Hippocampal formation (tissue), 2 donors: ENCODE measurements around the gene AVPR1B.

Experiments
- DNase-seq, 2 donors: peaks; one replicate each; lab custom pipeline; 2025; lab: John Stamatoyannopoulos, UW

The AVPR1B gene, protein sequence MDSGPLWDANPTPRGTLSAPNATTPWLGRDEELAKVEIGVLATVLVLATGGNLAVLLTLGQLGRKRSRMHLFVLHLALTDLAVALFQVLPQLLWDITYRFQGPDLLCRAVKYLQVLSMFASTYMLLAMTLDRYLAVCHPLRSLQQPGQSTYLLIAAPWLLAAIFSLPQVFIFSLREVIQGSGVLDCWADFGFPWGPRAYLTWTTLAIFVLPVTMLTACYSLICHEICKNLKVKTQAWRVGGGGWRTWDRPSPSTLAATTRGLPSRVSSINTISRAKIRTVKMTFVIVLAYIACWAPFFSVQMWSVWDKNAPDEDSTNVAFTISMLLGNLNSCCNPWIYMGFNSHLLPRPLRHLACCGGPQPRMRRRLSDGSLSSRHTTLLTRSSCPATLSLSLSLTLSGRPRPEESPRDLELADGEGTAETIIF

DNA sequence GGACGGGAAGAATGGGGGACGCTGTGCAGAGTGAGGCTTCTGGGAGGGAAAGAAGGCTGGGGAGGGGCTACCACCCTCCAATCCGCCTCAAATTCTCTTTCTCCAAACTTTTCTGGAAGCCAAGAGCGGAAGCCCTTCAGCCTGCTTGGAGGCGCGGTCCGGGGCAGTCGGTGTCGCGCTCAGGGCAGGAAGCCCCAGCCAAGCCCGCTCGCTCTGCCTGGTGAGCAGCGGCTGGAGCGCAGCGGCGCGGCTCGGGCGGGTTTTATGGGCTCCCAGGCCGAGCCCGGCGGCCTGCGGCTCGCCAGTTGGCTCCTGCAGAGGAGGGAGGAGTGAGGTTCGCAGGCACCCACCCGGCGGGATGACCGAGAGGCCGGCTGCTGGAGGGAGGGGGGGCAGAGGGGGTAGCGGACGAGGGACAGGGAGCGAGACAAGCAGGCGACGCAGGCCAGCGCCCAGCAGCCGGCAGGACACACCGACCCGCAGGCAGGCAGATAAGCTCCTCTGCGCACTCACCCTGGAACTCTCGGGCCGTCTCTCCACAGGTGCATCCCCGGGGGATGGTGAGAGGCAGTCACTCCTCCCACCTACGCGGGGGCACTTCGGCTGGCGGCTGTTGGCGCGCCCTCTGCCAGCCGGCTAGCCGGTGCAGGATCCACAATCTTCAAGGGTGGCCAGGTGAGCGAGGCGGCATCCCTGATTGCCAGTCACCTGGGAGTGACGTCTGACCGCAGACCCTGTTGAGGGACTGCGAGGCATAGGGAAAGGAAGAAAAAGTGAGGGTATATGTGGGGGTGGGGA, at the start of gene AVPR1B:
Gene AVPR1B (minus strand): TSS at position 238 of the 798 bp plus-strand sequence. CDS start 498 bp downstream, outside the sequence.
- DNase-seq, result peak in 1 of 2 donors; percentile 12

DNA sequence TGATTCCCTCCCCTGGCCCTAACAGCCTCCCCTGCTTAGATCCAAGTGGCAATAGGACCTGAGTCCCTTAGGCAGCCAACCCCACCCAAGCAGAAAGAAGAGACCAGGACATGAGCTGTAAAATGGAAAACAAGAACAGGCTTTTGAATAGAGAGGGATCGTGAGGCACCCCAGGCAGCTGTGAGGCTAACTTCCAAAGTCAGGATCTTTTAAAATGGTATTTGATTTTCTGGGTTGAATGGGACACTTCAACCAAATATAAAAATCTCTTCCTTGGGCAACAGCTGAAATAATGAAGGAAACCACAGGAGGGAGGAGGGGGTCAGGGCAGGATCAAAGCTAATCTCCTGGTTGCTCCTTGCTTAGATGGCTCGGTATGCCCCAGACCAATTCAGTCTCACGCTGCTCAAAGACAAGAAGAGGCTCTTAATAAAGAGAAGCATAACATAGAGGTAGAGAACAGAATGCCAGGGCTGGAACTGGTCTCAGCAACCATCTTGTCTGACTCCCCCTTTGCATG, 28.6 kb upstream of the AVPR1B start:
- no peak for DNase-seq

DNA sequence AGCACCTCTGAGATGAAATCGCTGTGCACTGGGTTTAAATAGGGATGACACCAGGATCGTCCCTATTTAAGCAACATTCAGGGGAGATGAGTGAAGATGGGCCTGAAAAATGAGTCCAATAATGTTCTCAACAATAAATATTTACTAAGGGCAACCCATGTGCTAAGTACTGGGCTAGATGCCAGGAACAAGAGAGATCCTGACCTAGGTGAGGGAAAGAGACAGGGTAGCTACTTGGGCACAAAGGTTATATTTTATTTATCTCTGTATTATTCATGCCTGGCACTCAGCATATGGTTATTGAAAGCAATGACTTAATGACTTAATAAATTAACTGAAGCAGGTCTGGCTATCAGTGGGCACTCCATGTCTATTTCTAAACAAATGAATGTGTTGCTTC, 27.4 kb upstream of the AVPR1B start:
- no peak for DNase-seq

DNA sequence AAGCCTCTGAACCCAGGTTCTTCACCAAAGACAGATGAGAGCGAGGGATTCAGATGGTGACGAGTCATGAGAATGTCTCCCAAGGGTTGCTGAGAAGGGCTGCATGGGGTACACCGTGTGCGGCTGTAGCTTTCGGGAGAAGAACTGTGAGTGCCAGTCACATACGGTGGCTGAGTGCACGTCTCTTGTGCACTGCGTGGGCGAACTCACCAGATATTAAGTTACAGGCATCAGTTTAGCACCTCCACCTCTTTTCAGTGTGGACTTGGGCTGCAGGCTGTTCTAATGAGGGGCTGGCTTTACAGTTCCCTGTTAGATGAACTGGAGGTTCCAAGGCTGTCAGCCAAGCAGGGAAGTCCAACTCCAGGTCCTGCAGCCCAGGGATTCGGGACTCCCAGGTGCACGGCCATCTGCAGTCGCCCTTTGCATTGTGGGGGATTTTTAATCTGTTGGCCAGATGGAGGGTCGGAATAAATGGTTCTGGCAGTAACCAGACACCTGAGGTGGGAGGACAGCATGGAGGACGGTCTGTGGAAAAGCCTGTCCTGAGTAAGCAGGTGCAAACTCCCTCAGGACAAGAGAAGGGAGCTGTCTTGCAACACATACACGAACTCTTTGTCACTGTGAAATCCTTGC, 26.5 kb upstream of the AVPR1B start:
- DNase-seq, result no peak

DNA sequence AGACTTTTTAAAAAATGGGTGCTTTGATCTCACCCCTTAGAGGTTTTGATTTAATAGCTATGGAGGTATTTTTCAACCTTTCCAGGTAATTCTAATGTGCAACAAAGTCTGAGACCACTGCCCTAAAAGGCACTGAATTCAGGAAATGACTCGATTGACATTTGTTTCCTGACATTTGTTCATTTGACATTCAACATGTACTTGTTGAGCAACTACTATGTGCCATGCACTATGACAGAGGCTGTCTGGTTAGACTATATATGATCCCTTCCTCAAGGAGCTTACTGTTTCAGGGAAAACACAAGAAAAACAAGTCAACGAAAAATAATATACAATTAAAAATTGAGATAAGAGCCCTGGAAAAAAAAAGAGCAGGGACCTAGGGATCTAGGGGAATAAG, 25.6 kb upstream of the AVPR1B start:
- DNase-seq, result no peak

DNA sequence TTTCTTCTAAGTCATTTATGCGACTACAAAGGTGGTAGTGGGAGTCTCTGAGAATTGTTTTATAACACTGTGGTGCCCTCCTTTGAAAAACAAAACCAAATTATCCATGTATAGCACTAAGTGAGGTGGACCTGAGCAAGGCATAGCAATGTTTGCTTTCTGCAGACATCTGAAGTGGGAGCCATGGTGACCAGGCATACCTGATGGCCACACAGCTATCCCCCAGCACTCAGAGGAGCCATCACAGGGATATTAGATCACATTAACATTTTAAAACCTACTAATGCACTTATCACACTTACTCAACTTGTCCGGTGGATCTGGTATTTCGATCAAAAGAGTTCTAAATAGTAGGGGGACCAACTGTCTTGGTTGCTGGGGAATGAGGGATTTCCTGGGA, 24.8 kb upstream of the AVPR1B start:
- DNase-seq, result no peak

DNA sequence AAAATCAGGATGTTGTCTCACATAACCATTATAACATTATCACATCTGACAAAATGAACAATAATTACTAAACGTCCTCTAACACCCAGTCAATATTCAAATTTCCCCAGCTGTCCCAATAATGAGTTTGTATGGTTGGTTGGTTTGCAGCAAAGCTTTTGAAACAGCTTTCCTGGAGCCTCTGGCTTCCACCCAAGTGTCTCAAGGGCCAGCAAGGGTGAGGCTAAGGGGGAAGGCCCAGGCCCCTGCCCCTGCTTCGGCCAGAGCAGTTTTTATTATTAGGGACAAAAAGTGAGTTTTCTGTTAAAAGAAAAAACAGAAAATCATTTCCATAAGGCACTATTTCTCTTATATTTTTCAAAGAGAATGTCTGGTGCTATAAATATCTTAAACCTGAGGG, 19.1 kb upstream of the AVPR1B start:
- DNase-seq, result no peak

- DNase-seq, result no peak
These were observed 18.1 kb upstream of the AVPR1B start for GRCh38 chr1:206135248-206135647.

GRCh38 chr1:206133751-206134415, 16.7 kb upstream of the AVPR1B start:
- DNase-seq, result no peak

- DNase-seq, result no peak
These were observed 13.8 kb upstream of the AVPR1B start for GRCh38 chr1:206131037-206131436.

- no peak for DNase-seq
These were observed 11.0 kb upstream of the AVPR1B start for GRCh38 chr1:206128196-206128595.

DNA sequence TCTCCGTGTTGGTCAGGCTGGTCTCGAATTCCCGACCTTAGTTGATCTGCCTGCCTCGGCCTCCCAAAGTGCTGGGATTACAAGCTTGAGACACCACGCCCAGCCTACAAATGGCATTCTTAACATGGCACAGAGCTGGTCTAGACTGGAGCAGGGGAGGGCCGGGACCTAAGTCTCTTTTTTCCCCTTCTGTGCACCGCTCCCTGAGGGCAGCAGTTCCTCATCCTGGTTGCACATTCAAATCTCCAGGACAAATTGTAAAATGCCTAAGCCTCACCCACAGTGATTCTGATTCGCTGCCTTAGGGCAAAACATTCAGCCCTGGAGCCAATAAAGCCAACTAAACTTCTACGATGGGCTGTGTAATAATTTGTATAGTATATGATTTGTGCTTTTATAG, 10.1 kb upstream of the AVPR1B start:
- DNase-seq, result no peak

DNA sequence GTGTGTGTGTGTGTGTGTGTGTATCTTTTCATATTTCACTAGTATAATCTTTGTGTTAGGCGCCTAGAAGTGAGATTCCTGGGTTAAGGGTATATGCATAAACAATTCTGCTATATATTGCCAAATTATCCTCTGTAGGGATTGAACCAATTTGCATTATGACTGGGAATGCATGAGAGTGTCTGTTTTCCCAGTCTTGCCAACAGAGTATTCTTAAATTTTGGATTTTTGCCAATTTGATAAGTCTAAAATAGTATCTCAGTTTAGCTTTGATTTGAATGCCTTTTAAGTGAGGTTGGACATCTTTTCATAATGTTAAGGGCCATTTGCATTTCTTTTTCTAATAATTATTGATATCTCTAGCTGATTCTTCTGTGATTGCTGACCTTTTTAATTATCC, 8.2 kb upstream of the AVPR1B start:
- DNase-seq, result no peak

DNA sequence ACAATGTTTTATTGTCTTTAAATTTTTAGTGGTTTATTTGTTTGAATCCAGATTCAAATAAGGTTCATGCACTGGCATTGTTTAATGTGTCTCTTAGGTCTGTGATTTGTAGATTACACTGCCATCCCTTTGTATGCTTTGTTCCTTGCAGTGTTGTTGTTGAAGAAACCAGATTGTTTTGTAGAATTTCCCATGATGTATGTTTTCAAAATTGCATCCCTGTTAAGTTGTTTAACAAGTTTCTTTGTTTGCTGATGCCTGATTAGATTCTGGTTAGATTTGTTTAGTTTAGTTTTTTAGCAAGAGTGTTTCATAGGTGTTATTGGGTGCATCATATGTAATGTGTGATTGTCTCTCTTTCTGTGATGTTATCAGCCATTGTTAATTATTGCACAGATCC, 5.5 kb upstream of the AVPR1B start:
- DNase-seq, result no peak

GRCh38 chr1:206121269-206121668, 4.1 kb upstream of the AVPR1B start:
- no peak for DNase-seq

GRCh38 chr1:206120406-206120805, 3.2 kb upstream of the AVPR1B start:
- no peak for DNase-seq

DNA sequence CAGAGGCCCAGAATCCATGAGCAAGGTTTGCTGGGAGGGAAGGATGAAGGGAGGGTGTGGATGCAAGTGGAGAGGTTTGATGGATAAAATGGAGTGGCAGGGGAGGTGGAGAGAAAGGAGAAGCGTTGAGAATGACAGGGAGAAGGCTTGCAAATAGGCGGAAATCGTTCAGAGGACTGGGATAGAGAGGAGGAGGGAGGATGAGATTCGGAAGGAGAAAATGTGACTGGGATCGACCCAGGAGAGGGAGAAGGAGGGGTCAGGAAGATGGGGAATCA, 376 bp downstream of the AVPR1B start:
- DNase-seq, result no peak

DNA sequence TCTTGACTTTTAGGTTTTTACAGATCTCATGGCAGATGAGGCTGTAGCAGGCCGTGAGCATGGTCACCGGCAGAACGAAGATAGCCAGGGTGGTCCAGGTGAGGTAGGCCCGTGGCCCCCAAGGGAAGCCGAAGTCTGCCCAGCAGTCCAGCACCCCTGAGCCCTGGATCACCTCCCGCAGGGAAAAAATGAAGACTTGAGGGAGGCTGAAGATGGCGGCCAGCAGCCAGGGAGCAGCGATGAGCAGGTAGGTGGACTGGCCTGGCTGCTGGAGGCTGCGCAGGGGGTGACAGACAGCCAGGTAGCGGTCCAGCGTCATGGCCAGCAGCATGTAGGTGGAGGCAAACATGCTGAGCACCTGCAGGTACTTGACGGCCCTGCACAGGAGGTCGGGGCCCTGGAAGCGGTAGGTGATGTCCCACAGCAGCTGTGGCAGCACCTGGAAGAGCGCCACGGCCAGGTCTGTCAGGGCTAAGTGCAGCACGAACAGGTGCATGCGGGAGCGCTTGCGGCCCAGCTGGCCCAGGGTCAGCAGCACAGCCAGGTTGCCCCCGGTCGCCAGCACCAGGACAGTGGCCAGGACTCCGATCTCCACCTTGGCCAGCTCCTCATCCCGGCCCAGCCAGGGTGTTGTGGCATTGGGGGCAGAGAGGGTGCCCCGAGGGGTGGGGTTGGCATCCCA, 856 bp downstream of the AVPR1B start:
- no peak for DNase-seq

GRCh38 chr1:206115791-206116190, 1.4 kb downstream of the AVPR1B start:
- no peak for DNase-seq

DNA sequence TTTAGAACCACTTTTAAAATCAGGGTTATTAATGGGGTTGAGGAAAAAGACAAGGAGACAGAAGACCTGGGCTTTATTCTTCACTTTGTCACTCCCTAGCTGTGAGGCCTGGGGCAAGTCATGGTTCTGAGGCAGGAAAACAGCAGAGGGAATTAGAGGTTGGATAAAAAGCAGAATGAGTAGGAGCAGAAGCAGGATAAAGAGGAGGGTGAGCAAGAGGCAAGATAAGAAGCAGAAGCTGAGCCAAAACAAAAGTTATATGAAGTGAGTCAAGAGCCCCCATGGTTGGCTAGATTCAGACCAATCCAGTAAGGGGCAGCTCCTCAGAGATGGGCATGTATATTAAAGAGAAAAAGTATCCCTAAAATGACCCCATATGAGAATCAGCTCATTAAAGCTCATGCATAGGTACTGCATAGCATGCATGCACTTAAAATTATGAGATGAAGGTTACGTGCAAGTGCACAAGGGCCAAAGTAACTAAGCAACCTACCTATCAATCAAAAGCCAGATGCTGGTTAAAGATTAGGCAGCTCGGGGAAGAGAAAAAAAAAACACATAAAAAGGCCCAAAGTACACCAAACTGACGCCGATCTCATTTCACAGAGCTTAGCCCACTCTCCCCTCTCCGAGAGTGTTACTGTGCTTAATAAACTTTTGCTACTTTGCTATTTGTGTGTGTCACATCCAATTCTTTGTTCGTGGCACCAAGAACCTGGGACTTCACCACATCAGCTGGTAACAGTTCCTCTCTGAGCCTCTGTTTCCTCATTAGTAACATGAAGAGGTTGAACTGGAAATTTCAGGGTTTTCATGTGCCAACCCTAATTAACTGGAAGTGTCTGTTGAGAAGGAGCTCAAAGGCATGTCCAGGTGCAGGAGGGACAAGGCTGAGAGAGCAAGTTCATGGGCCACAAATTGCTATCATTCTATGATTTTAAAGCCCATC, 2.2 kb downstream of the AVPR1B start:
- DNase-seq, result no peak
